ENCODE results near the gene QRFPR. TPM values are rescaled to one million over a fixed set of nuclear protein-coding genes. Genes with fewer than 3 reads are reported as not detected.

The QRFPR gene
- total RNA-seq, 3 donors from 2014 or later, result 0.66 to 1.3 TPM; not detected in 1

GRCh38 chr4:121306931-121307330 lies 73.9 kb downstream of the QRFPR start:
- H3K27ac ChIP-seq, result no peak overlapping the region
- DNase-seq (ENCODE audit: low spot score in 2 of 2), result no peak
- H3K36me3 ChIP-seq, result no peaks in the 10 kb centered on the region
- H3K4me3 ChIP-seq, result no peak overlapping the region
- H3K27me3 ChIP-seq, result no peaks in the 10 kb centered on the region
- no peak for TF ChIP-seq POLR2AphosphoS5 (IDR thresholded peaks at IDR 0.05)
- no peak for TF ChIP-seq POLR2A (IDR thresholded peaks at IDR 0.05)
- TF ChIP-seq CTCF (IDR thresholded peaks at IDR 0.05), result no peak
- no peaks in the 10 kb centered on the region for H3K4me1 ChIP-seq
- H3K9me3 ChIP-seq, result no peaks in the 10 kb centered on the region
- intact Hi-C loops (cut with DNase I; ENCODE audit: low total_unique reads), result no loop called here

- no peak overlapping the region for H3K4me3 ChIP-seq
- no peaks in the 10 kb centered on the region for H3K4me1 ChIP-seq
- no peak for TF ChIP-seq CTCF (IDR thresholded peaks at IDR 0.05)
- no peak for TF ChIP-seq POLR2AphosphoS5 (IDR thresholded peaks at IDR 0.05)
- TF ChIP-seq POLR2A (IDR thresholded peaks at IDR 0.05), result no peak
- H3K27me3 ChIP-seq, result no peaks in the 10 kb centered on the region
- H3K9me3 ChIP-seq, result no peaks in the 10 kb centered on the region
- no peak overlapping the region for H3K27ac ChIP-seq
- intact Hi-C loops (cut with DNase I; ENCODE audit: low total_unique reads), result no loop called here
- no peaks in the 10 kb centered on the region for H3K36me3 ChIP-seq
- DNase-seq (ENCODE audit: low spot score in 2 of 2), result no peak
Observed at GRCh38 chr4:121304893-121305292, 75.9 kb downstream of the QRFPR start.

GRCh38 chr4:121299367-121299766 lies 81.5 kb downstream of the QRFPR start:
- DNase-seq (ENCODE audit: low spot score in 2 of 2), result no peak
- Histone ChIP-seq H3K4me3 (no peak overlapping the region), H3K36me3 (no peaks in the 10 kb centered on the region), H3K4me1 (no peaks in the 10 kb centered on the region), H3K27ac (no peak overlapping the region), H3K9me3 (no peaks in the 10 kb centered on the region), H3K27me3 (no peaks in the 10 kb centered on the region)
- TF ChIP-seq POLR2AphosphoS5 (IDR thresholded peaks at IDR 0.05), result no peak
- no peak for TF ChIP-seq POLR2A (IDR thresholded peaks at IDR 0.05)
- no peak for TF ChIP-seq CTCF (IDR thresholded peaks at IDR 0.05)
- intact Hi-C loops (cut with DNase I; ENCODE audit: low total_unique reads), result no loop called here

GRCh38 chr4:121283319-121283718 lies 97.5 kb downstream of the QRFPR start:
- no peak for DNase-seq (ENCODE audit: low spot score in 2 of 2)
- intact Hi-C loops (cut with DNase I; ENCODE audit: low total_unique reads), result no loop called here
- TF ChIP-seq CTCF (IDR thresholded peaks at IDR 0.05) (no peak), POLR2AphosphoS5 (IDR thresholded peaks at IDR 0.05) (no peak), POLR2A (IDR thresholded peaks at IDR 0.05) (no peak)
- no peaks in the 10 kb centered on the region for H3K4me1 ChIP-seq
- H3K27me3 ChIP-seq, result peaks cover 0 to 6% of the 10 kb centered on the region in 2 donors
- H3K9me3 ChIP-seq, result no peaks in the 10 kb centered on the region
- H3K4me3 ChIP-seq, result no peak overlapping the region
- no peaks in the 10 kb centered on the region for H3K36me3 ChIP-seq
- H3K27ac ChIP-seq, result no peak overlapping the region

GRCh38 chr4:121280425-121280824 lies 100.4 kb downstream of the QRFPR start:
- TF ChIP-seq POLR2AphosphoS5 (IDR thresholded peaks at IDR 0.05) (no peak), CTCF (IDR thresholded peaks at IDR 0.05) (no peak), POLR2A (IDR thresholded peaks at IDR 0.05) (no peak)
- no peak for DNase-seq (ENCODE audit: low spot score in 2 of 2)
- no peaks in the 10 kb centered on the region for H3K9me3 ChIP-seq
- no peak overlapping the region for H3K27ac ChIP-seq
- H3K4me1 ChIP-seq, result no peaks in the 10 kb centered on the region
- no peaks in the 10 kb centered on the region for H3K36me3 ChIP-seq
- no peak overlapping the region for H3K4me3 ChIP-seq
- peaks cover 0 to 6% of the 10 kb centered on the region in 2 donors for H3K27me3 ChIP-seq
- intact Hi-C loops (cut with DNase I; ENCODE audit: low total_unique reads), result no loop called here

All from breast epithelium (tissue), 4 donors.